HG03460 (cell line): ENCODE results near the gene SOAT1.

ENCODE experiments used
- ATAC-seq: cut with Tn5 transposase; IDR thresholded peaks from one replicate; pipeline ENCODE4 v1.9.1; 2021; ENCODE audit not compliant: unreplicated experiment

Gene SOAT1

GRCh38 chr1:179303200-179303785 lies 9.7 kb downstream of the SOAT1 start:
- no peak for ATAC-seq

GRCh38 chr1:179305450-179305849 lies 11.9 kb downstream of the SOAT1 start:
- no peak for ATAC-seq

GRCh38 chr1:179310291-179310690 lies 16.7 kb downstream of the SOAT1 start:
- ATAC-seq: no peak

- ATAC-seq: no peak
These were observed 17.1 kb downstream of the SOAT1 start for GRCh38 chr1:179310721-179311120.

- no peak for ATAC-seq
These were observed 17.6 kb downstream of the SOAT1 start for GRCh38 chr1:179311149-179311700.

GRCh38 chr1:179313004-179313403 lies 19.4 kb downstream of the SOAT1 start:
- no peak for ATAC-seq

- ATAC-seq: no peak
These were observed 21.3 kb downstream of the SOAT1 start for GRCh38 chr1:179314928-179315327.

GRCh38 chr1:179318491-179318890 lies 24.9 kb downstream of the SOAT1 start:
- ATAC-seq: no peak

- no peak for ATAC-seq
These were observed 28.1 kb downstream of the SOAT1 start for GRCh38 chr1:179321533-179322216.

GRCh38 chr1:179322557-179322956 lies 29.0 kb downstream of the SOAT1 start:
- ATAC-seq: no peak

GRCh38 chr1:179323436-179323835 lies 29.8 kb downstream of the SOAT1 start:
- ATAC-seq: no peak

- ATAC-seq: no peak
These were observed 32.2 kb downstream of the SOAT1 start for GRCh38 chr1:179325836-179326235.

- ATAC-seq: no peak
These were observed 33.1 kb downstream of the SOAT1 start for GRCh38 chr1:179326746-179327145.

GRCh38 chr1:179327196-179327595 lies 33.6 kb downstream of the SOAT1 start:
- no peak for ATAC-seq

GRCh38 chr1:179327679-179328078 lies 34.1 kb downstream of the SOAT1 start:
- ATAC-seq: no peak

- no peak for ATAC-seq
These were observed 36.3 kb downstream of the SOAT1 start for GRCh38 chr1:179329862-179330261.

- ATAC-seq: no peak
These were observed 40.8 kb downstream of the SOAT1 start for GRCh38 chr1:179334440-179334839.

- ATAC-seq: no peak
These were observed 43.7 kb downstream of the SOAT1 start for GRCh38 chr1:179337288-179337687.

- ATAC-seq: no peak
These were observed 44.5 kb downstream of the SOAT1 start for GRCh38 chr1:179337942-179338560.

GRCh38 chr1:179340918-179341317 lies 47.3 kb downstream of the SOAT1 start:
- no peak for ATAC-seq

GRCh38 chr1:179341943-179342547 lies 48.4 kb downstream of the SOAT1 start:
- ATAC-seq: no peak
